Fibroblast of the aortic adventitia (primary cell): ENCODE measurements around the gene TMEM61. TPM values are rescaled to one million over a fixed set of nuclear protein-coding genes. Genes with fewer than 3 reads are reported as not detected.
A peak's percentile ranks its signal among the peaks of the same experiment; 100 is the strongest.

ENCODE experiments used
- DNase-seq: peaks from one replicate; pipeline ENCODE4 v3.0.0-alpha.2; 2010; ENCODE audit warnings: low read depth
- H3K4me3 ChIP-seq: 2 replicates; pipeline ENCODE4 v1.5.1; 2011; ENCODE audit warnings: low read depth, mild to moderate bottlenecking, control low read depth, low read length, moderate library complexity
- CTCF ChIP-seq: IDR thresholded peaks from 2 replicates; pipeline ENCODE4 v1.5.1; 2011; ENCODE audit warnings: mild to moderate bottlenecking, low read length, control low read depth, inconsistent platforms; ENCODE audit not compliant: insufficient read depth
- total RNA-seq: library from RNA; depleted of rRNA; stranded (reverse); fragments of >200 nt; gene quantifications from 2 replicates; pipeline ENCODE4 v1.2.3, GENCODE V29; 2012; ENCODE audit warnings: low replicate concordance

The TMEM61 gene
- total RNA-seq, 1 donor = 0.18 TPM

DNA sequence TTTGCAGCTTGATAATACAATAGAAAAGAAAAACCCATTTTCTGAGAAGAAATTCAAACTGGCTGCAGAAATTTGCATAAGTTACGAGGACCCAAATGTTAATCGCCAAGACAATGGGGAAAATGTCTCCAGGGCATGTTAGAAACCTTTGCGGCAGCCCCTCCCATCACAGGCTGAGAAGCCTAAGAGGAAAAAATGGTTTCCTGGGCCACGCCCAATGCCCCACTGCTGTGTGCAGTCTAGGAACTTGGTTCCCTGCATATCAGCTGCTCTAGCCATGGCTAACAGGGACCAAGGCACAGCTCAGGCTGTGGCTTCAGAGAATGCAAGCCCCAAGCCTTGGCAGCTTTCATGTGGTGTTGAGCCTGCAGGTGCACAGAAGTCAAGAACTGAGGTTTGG, 37.5 kb upstream of the TMEM61 start:
- no peak overlapping the region for H3K4me3 ChIP-seq
- TF ChIP-seq CTCF = no peak
- no peak for DNase-seq

DNA sequence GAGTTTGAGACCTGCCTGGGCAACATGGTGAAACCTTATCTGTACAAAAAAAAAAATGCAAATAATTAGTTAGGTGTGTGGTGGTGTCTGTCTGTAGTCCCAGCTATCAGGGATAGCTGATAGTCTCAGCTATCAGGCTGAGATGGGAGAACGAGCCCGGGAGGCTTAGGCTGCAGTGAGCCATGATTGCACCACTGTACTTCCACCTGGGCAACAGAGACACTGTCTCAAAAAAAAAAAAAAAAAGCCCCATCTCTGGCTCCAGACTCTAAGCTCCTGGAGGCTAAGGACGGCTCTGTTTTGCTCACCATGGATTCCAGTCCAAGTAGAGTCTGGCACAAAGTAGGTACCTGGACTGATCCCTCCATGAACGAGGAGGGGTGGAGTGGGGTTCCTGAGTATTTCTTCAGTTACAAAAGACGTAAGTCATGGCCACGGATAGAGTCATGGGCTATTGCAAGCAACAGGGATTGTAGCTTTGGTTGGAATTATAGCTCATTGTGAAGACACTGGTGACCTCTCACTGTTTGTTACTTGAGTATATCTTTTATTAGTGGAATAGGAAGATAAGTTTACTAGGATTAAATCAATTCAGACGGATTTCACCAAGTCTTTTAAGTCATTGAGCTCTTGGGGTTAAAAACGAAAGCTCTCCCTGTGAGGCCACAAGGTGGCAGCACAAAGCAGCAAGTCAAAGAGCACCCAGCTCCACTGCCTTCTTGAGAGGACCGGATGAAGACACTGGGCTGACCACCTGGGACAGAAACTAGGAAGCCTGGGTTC, 35.6 kb upstream of the TMEM61 start:
- peak; percentile 87 for TF ChIP-seq CTCF
- no peak overlapping the region for H3K4me3 ChIP-seq
- DNase-seq = peak; percentile 90

DNA sequence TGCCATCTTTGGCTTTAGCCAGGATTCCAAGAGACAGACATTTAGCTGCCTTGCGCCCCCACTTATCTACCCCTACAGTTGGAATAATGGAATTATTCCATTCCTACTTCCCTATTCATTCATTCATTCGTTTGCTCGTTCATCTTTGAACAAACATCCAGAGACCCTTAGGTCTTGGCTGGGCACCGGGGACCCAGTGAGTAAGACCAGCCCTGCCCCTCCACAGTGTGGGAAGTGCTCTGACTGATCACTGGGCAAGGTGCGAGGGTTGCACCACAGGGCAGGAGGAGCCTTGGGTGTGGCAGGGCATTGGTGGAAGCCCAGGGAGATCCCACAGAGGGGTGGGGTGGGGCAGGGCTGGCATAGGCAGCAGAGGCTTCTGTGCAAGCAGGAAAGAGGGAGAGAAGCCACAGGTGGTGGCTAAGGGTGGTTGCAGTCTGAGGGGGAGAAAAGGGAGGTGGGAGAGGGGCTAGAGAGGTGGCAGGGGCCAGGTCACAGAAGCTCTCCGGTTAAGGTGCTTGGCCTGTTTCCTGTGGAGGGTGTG, 35.0 kb upstream of the TMEM61 start:
- TF ChIP-seq CTCF = no peak
- no peak overlapping the region for H3K4me3 ChIP-seq
- DNase-seq = no peak

DNA sequence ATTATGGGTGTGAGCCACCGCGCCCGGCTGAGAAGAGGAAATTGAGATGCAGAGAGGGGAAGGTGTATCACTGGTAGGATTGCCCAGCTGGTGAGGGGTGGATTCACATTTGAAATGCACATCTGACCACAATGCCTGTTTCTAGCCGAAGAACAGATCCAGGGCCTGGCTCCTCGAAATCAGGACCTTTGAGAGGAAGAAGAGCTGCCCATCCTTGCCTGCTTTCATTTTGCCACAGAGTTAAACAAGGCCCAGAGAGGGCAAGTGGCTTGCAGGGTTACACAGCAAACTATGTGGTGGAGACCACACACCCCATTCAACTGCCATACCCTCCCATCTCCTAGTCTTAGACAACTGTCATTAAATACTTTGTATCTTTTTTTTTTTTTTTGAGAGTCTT, 32.9 kb upstream of the TMEM61 start:
- no peak for DNase-seq
- TF ChIP-seq CTCF = no peak
- H3K4me3 ChIP-seq = no peak overlapping the region

DNA sequence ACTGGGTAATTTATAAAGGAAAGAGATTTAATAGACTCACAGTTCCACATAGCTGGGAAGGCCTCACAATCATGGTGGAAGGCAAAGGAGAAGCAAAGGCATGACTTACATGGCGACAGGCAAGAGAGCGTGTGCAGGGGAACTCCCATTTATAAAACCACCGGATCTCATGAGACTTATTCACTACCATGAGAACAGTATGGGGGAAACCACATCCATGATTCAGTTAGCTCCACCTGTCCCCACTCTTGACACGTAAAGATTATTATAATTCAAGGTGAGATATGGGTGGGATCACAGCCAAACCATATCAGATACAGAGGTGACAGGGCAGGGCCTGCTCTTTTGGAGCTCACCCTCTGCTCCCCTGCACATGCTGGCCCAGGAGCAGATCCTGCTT, 31.4 kb upstream of the TMEM61 start:
- no peak for DNase-seq
- H3K4me3 ChIP-seq = no peak overlapping the region

GRCh38 chr1:54950006-54950368, 30.4 kb upstream of the TMEM61 start:
- DNase-seq = peak; percentile 63
- TF ChIP-seq CTCF = no peak
- no peak overlapping the region for H3K4me3 ChIP-seq

More for the DNA sequence above, 31.4 kb upstream of the TMEM61 start:
- TF ChIP-seq CTCF = no peak
